ENCODE measurements around the gene AZU1. TPM values are rescaled to one million over a fixed set of nuclear protein-coding genes. Genes with fewer than 3 reads are reported as not detected.

Gene AZU1
- total RNA-seq, 4 donors from 2014 or later, result 1.1 TPM; not detected in 3

DNA sequence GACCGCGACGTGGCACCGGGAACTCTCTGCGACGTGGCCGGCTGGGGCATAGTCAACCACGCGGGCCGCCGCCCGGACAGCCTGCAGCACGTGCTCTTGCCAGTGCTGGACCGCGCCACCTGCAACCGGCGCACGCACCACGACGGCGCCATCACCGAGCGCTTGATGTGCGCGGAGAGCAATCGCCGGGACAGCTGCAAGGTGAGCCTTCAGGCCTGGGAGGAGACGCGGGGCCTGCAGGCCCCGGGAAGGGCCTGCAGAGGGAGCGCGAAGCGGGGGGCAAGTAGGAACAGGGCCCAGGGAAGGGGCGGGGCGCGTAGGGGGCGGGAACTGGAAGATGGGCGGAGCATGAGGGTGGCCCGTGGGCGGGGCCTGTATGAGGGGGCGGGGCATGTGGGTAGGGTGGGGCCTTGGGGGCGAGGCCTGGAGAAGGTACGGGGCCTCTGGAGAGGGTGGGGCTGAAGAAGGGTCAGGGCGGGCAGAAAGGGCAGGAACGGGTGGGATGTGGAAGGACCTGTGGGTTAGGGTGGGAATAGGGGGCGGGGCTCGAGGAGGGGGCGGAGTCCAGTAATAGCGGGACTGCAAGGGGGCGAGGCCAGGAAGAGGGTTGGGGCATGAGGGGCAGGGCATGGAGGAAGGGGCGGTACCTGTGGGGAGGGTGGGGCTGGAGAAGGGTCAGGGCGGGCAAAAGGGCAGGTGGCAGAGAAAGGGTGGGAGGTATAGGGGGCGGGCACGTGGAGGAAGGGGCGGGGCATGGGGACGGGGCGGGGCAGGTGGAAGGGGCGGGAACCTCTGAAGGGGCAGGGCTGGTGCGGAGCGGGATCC, 34.3 kb downstream of the AZU1 start:
- DNase-seq (ENCODE audit: low spot score), result no peak
- ATAC-seq (ENCODE audit: low FRiP score), result no peak

GRCh38 chr19:862581-863314, 35.1 kb downstream of the AZU1 start:
- no peak for ATAC-seq (ENCODE audit: low FRiP score)
- DNase-seq (ENCODE audit: low spot score), result no peak
- TF ChIP-seq, protein P1, sequence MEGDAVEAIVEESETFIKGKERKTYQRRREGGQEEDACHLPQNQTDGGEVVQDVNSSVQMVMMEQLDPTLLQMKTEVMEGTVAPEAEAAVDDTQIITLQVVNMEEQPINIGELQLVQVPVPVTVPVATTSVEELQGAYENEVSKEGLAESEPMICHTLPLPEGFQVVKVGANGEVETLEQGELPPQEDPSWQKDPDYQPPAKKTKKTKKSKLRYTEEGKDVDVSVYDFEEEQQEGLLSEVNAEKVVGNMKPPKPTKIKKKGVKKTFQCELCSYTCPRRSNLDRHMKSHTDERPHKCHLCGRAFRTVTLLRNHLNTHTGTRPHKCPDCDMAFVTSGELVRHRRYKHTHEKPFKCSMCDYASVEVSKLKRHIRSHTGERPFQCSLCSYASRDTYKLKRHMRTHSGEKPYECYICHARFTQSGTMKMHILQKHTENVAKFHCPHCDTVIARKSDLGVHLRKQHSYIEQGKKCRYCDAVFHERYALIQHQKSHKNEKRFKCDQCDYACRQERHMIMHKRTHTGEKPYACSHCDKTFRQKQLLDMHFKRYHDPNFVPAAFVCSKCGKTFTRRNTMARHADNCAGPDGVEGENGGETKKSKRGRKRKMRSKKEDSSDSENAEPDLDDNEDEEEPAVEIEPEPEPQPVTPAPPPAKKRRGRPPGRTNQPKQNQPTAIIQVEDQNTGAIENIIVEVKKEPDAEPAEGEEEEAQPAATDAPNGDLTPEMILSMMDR (IDR thresholded peaks at IDR 0.05), result no peak

More for the DNA sequence above, 34.3 kb downstream of the AZU1 start:
- TF ChIP-seq, protein P1 (IDR thresholded peaks at IDR 0.05), result no peak

GRCh38 chr19:863315-863620, 35.6 kb downstream of the AZU1 start:
- ATAC-seq (ENCODE audit: low FRiP score) (no peak), DNase-seq (ENCODE audit: low spot score) (no peak)
- TF ChIP-seq, protein P1 (IDR thresholded peaks at IDR 0.05), result no peak

GRCh38 chr19:866769-867300, 39.2 kb downstream of the AZU1 start:
- TF ChIP-seq, protein P1 (IDR thresholded peaks at IDR 0.05), result no peak
- DNase-seq (ENCODE audit: low spot score) (no peak), ATAC-seq (ENCODE audit: low FRiP score) (no peak)

DNA sequence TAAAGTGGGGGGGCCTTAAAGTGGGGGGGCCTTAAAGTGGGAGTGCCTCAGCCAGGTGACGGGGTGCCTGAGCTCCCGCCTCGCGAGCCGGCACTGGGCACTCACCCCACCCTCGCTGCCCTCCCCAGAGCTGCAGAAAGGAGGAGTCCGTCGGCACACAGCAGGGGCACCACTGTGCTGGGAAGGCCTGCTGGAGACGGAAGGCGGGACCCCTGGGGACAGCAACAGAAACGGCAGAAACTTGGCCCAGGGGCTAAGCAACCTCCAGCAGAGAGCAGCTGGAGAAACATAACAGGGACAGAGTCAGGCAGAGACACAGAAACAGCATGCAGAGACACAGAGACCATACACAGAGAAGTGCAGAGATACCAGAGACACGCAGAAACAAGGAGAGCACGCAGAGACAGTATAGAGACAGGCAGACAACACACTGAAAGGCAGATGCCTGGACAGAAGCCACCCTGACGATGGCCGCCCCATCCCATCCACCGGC, 39.7 kb downstream of the AZU1 start:
- TF ChIP-seq, protein P1 (IDR thresholded peaks at IDR 0.05), result no peak
- ATAC-seq (ENCODE audit: low FRiP score) (no peak), DNase-seq (ENCODE audit: low spot score) (no peak)

DNA sequence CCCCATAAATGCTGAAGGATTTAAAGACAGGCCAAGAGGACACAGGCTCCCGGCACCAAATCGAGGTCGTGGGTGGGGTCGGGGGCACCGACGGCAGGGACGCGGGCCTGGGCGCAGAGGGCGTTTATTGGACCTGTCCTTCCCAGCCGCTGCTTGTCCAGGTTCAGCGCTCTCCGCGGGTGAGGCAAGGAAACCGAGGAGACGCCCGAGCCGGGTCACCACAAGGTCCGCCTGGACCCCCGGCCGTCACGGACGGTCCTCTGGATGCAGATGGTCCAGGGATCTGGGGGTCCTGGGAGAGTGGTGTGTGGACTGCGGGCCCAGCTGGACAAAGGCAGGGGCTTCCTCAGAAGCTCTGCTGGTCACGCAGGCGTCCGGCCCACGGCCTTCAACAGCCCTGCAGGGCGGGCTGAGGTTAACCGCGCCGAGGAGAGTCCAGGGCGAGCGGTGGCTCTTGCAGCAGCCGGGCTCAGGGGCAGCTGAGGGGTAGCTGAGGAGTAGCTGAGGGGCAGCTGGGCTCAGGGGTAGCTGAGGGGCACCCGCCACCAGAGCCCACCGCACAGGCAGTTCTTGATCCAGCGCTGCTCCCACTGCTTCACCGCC, 40.3 kb downstream of the AZU1 start:
- TF ChIP-seq, protein P1 (IDR thresholded peaks at IDR 0.05), result no peak
- DNase-seq (ENCODE audit: low spot score), result no peak
- no peak for ATAC-seq (ENCODE audit: low FRiP score)

Data from omental fat pad (tissue), 4 donors.